AG04450 (cell line): ENCODE data around the gene PPP2R2C. TPM values are rescaled to one million over a fixed set of nuclear protein-coding genes. Genes with fewer than 3 reads are reported as not detected.

ENCODE experiments used
- CTCF ChIA-PET: fragments of 300-600, 350-600 bp; formaldehyde crosslinking; extraction: SDS; loops from one replicate; lab custom pipeline; 2022; ENCODE audit warnings: antibody characterized with exemption, inconsistent platforms; lab: Charles Lee
- POLR2A ChIA-PET: fragments of 350-600 bp; formaldehyde crosslinking; extraction: SDS; loops from one replicate; lab custom pipeline; 2021; ENCODE audit warnings: antibody characterized with exemption, inconsistent platforms; lab: Yijun Ruan, JAX
- DNase-seq: peaks from one replicate; pipeline ENCODE4 v3.0.0-alpha.2; 2011; ENCODE audit warnings: low read depth, low spot score
- H3K27ac ChIP-seq: one replicate; pipeline ENCODE4 v1.5.1; 2012; ENCODE audit warnings: low read depth, low read length, control low read depth
- H3K27me3 ChIP-seq: one replicate; pipeline ENCODE4 v1.6.0; 2012; ENCODE audit warnings: low read length; ENCODE audit not compliant: control insufficient read depth, insufficient read depth
- H3K4me3 ChIP-seq: 2 replicates; pipeline ENCODE4 v1.5.1; 2011; ENCODE audit warnings: mild to moderate bottlenecking, low read depth, low read length, control low read depth
- H3K9me3 ChIP-seq: 2 replicates; pipeline ENCODE4 v1.5.1; 2012; ENCODE audit warnings: low read length; ENCODE audit not compliant: control insufficient read depth, insufficient read depth
- polyA plus RNA-seq: library from polyadenylated mRNA; depleted of rRNA; stranded (reverse); fragments of >200 nt; gene quantifications from 2 replicates; pipeline ENCODE4 v1.2.3, GENCODE V29; 2011
- TF ChIP-seq, protein P1 (sequence below): IDR thresholded peaks from 2 replicates; pipeline ENCODE4 v1.5.1; 2011; ENCODE audit warnings: low read depth, low read length, control low read depth, inconsistent platforms

PPP2R2C gene
- polyA plus RNA-seq, 1 experiment = 0.07 TPM

DNA sequence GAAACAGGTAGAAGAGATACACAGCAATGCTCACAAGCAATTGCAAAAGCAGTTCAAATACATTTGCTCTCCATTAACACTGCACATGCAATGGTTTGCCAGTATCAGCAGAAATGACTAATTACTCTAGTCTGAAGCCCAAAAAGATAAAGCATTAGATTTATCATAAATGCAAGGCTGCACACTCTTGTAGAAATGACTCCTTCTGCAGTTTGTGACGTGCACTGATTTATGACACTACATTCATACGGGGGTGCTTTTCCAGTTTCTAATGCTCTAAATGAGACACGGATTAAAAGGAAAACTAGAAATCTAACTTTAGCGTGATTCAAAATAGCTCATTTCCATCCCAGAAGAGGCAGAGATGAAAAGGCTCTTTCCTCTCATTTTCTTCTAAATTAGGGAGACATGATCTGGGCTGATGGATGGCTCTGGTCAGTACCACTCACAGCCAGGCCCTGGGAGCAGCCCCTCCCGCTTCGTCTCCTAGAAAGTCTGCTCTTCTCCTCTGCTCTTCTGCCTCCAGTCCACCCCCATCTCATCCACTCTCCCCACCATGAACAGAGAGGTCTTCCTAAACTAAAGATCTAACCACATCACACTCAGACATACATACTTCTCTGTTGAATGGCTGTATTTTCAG is 33.2 kb downstream of the PPP2R2C start:
- DNase-seq = no peak
- Histone ChIP-seq H3K27me3 (no peaks in the 10 kb centered on the region), H3K27ac (no peak overlapping the region), H3K9me3 (no peaks in the 10 kb centered on the region), H3K4me3 (no peak overlapping the region)
- TF ChIP-seq, protein P1, sequence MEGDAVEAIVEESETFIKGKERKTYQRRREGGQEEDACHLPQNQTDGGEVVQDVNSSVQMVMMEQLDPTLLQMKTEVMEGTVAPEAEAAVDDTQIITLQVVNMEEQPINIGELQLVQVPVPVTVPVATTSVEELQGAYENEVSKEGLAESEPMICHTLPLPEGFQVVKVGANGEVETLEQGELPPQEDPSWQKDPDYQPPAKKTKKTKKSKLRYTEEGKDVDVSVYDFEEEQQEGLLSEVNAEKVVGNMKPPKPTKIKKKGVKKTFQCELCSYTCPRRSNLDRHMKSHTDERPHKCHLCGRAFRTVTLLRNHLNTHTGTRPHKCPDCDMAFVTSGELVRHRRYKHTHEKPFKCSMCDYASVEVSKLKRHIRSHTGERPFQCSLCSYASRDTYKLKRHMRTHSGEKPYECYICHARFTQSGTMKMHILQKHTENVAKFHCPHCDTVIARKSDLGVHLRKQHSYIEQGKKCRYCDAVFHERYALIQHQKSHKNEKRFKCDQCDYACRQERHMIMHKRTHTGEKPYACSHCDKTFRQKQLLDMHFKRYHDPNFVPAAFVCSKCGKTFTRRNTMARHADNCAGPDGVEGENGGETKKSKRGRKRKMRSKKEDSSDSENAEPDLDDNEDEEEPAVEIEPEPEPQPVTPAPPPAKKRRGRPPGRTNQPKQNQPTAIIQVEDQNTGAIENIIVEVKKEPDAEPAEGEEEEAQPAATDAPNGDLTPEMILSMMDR = no peak
- POLR2A ChIA-PET = no interaction called here
- CTCF ChIA-PET = no interaction called here

DNA sequence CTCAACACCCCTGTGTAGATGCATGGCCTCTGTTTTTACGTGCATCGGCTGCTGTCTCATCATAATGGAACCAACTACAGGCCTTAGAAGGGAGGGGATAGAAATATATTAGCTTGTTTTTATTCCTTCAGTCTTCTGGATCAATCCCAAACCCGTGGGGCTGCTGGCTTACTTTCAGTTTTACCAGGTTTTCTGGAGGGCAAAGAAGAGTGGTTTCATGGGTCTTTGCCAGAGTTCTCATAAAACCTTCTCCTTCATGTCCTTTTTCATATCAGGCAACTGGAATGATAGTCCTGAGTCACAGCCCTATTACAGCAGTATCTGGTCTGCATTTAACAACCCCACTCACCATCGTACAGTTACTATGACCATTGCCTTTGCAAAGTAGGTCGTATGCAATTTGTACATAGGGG is 34.6 kb downstream of the PPP2R2C start:
- POLR2A ChIA-PET = no interaction called here
- no peak for DNase-seq
- TF ChIP-seq, protein P1 = no peak
- H3K9me3 ChIP-seq = no peaks in the 10 kb centered on the region
- no peak overlapping the region for H3K27ac ChIP-seq
- no peaks in the 10 kb centered on the region for H3K27me3 ChIP-seq
- CTCF ChIA-PET = interaction anchor here (1.3 kb wide), 1 partner anchor 110 kb away, joined by 3 read pairs; no protein-coding TSS in a partner anchor
- no peak overlapping the region for H3K4me3 ChIP-seq

DNA sequence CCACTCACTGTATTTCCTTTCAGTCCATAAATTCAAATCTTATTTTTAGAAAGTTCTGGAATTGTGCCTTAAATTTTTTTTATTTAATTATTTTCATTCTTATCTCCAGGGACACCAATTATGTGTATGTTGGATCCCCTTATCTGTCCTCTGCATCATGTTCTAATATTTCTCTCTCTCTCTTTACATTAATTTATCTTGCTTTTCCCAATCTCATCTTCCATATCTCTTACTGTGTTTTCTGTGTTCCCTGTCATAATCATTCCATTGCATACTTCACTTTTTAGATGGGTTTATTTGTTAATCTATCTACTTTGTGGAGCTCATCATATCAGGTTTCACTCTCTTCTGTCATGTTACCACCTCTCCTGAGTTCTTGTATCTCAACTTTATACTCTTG is 37.4 kb downstream of the PPP2R2C start:
- ChIA-PET POLR2A (no interaction called here), CTCF (no interaction called here)
- Histone ChIP-seq H3K9me3 (no peaks in the 10 kb centered on the region), H3K27ac (no peak overlapping the region), H3K27me3 (no peaks in the 10 kb centered on the region), H3K4me3 (no peak overlapping the region)
- DNase-seq = no peak
- TF ChIP-seq, protein P1 = no peak

DNA sequence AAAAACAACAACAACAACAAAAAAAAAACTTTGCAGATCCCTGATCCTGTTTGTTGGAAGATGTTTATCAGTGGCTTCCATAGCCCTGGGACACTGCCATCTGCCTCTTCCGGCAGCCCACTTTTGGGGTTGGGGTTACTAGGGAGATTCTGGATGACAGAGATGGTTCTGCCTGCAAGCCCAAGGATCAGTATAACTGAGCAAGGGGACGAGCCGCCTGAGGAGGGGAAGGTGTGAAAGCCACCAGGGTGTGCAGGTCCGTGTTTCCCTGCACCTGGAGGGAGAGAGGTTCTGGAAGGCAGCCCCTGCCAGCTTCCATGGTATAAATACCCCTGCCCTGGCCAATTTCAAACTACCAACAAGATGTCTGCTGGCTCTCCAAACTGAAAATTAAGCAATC is 41.5 kb downstream of the PPP2R2C start:
- no peak for DNase-seq
- no peaks in the 10 kb centered on the region for H3K9me3 ChIP-seq
- H3K27me3 ChIP-seq = peaks cover 3% of the 10 kb centered on the region
- no peak overlapping the region for H3K27ac ChIP-seq
- ChIA-PET CTCF (no interaction called here), POLR2A (no interaction called here)
- H3K4me3 ChIP-seq = no peak overlapping the region
- TF ChIP-seq, protein P1 = no peak

DNA sequence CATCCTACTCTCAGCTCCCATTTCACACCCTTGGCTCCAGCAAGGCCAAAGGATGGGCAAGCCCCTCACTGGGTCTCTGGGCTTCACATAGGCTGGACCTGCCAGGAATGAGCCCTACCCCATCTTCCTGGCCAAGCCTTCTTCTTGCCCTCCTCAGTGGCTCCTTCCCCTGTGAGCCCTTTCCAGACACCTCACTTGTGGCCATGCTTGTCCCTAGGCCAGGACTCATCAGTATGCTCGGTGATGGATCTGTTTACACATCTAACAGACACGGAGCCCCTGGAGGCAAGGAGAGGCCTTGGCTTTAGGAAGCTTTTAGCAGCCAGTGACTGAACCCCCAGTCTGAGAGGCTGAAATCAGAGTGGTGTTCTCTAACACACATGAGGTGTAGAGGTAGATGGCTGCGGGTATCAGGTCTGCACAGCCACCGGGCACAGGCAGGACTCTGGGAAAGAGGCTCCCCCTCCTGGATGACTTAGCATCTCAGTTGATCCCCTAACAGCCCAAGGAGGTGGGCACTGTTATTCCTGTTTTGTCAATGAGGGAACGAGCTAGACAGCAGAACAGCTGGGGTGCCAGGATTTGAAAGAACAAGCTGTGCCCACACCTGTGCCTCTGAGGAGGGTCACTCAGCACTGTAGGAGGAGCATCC is 44.8 kb downstream of the PPP2R2C start:
- H3K27ac ChIP-seq = no peak overlapping the region
- ChIA-PET CTCF (no interaction called here), POLR2A (no interaction called here)
- H3K27me3 ChIP-seq = peaks cover 3% of the 10 kb centered on the region
- DNase-seq = no peak
- H3K9me3 ChIP-seq = no peaks in the 10 kb centered on the region
- H3K4me3 ChIP-seq = no peak overlapping the region
- TF ChIP-seq, protein P1 = no peak
